T-helper 2 cell treated with Interferon-gamma antibody and Interleukin-4, amounts not matched to agents 5 μg/mL and 100 μg/mL, for 36 hours (primary cell): ENCODE measurements around the gene PTX4.

Experiments used
- DNase-seq: peaks from one replicate; pipeline ENCODE4 v3.0.0; 2021; ENCODE audit warnings: low spot score
- H3K27ac Mint-ChIP-seq: one replicate; pipeline ENCODE4 v1.8.0; 2021; ENCODE audit warnings: mild to moderate bottlenecking, mixed read lengths
- H3K27me3 Mint-ChIP-seq: one replicate; pipeline ENCODE4 v1.8.0; 2021; ENCODE audit warnings: low read depth, mixed read lengths
- H3K36me3 Mint-ChIP-seq: one replicate; pipeline ENCODE4 v1.8.0; 2021; ENCODE audit warnings: low read depth, mixed read lengths
- H3K4me1 Mint-ChIP-seq: one replicate; pipeline ENCODE4 v1.8.0; 2021; ENCODE audit warnings: low read depth, mixed read lengths
- H3K4me3 Mint-ChIP-seq: one replicate; pipeline ENCODE4 v1.8.0; 2022; ENCODE audit warnings: mild to moderate bottlenecking, moderate library complexity, mixed read lengths
- H3K9me3 Mint-ChIP-seq: one replicate; pipeline ENCODE4 v1.8.0; 2021; ENCODE audit warnings: mixed read lengths

Gene PTX4

GRCh38 chr16:1510941-1511351 is 22.2 kb upstream of the PTX4 start:
- Mint-ChIP-seq H3K4me1 (no peaks in the 10 kb centered on the region), H3K36me3 (peaks cover 13% of the 10 kb centered on the region), H3K4me3 (no peak overlapping the region), H3K27me3 (no peaks in the 10 kb centered on the region), H3K27ac (no peak overlapping the region), H3K9me3 (no peaks in the 10 kb centered on the region)
- no peak for DNase-seq

DNA sequence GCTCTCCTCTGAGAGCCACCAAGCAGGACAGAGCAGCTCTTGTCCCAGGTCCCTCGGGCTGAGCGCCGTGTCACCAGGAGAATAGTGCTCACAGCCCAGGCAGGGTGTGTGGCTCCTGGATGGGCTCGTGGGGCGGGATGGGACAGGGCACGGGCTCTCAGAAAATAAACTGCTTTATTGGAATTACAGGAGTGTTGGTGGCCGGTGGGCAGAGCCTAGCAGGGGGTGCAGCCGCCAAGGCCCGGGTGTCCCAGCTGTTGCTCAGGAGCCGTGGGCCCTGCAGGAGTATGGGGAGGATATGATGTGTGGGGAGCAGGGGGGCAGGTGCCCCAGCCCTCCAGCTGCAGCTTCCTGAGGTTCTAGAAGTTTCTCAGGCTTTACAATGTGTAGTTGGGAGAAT is 21.5 kb upstream of the PTX4 start:
- Mint-ChIP-seq H3K36me3 (peaks cover 13% of the 10 kb centered on the region), H3K27me3 (no peaks in the 10 kb centered on the region), H3K27ac (no peak overlapping the region), H3K4me3 (no peak overlapping the region), H3K9me3 (no peaks in the 10 kb centered on the region), H3K4me1 (no peaks in the 10 kb centered on the region)
- DNase-seq: no peak

- Mint-ChIP-seq H3K4me3 (no peak overlapping the region), H3K4me1 (no peaks in the 10 kb centered on the region), H3K27me3 (no peaks in the 10 kb centered on the region), H3K27ac (no peak overlapping the region), H3K9me3 (no peaks in the 10 kb centered on the region), H3K36me3 (peaks cover 12% of the 10 kb centered on the region)
- DNase-seq: no peak
Measured at GRCh38 chr16:1509307-1510221, 20.8 kb upstream of the PTX4 start.

GRCh38 chr16:1508494-1509187 is 19.9 kb upstream of the PTX4 start:
- Mint-ChIP-seq H3K36me3 (peaks cover 12% of the 10 kb centered on the region), H3K4me1 (no peaks in the 10 kb centered on the region), H3K27me3 (no peaks in the 10 kb centered on the region), H3K9me3 (no peaks in the 10 kb centered on the region), H3K27ac (no peak overlapping the region), H3K4me3 (no peak overlapping the region)
- no peak for DNase-seq

- DNase-seq: no peak
- Mint-ChIP-seq H3K9me3 (no peaks in the 10 kb centered on the region), H3K36me3 (peaks cover 15% of the 10 kb centered on the region), H3K27ac (no peak overlapping the region), H3K4me3 (no peak overlapping the region), H3K27me3 (no peaks in the 10 kb centered on the region), H3K4me1 (no peaks in the 10 kb centered on the region)
Measured at GRCh38 chr16:1506494-1507213, 17.9 kb upstream of the PTX4 start.

DNA sequence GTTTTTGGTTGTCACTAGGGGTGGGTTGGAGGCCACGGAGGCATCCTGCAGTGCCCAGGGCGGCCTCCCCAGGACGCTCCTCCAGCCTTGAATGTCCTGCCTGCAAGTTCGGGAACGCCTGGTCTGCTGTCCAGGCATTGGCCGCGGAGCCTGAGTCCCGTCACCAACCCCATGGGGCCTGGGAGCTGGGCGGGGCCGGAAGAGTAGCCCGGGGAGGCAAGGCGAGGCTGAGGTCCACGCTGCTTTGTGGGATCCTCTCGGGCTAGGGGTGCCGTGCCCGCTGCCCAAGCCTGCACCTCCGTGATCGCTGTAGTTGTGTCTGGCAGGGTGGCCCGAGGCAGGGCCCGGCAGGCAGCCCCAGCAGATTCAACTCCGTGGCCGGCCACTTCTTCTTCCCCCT is 17.2 kb upstream of the PTX4 start:
- H3K36me3 Mint-ChIP-seq: peaks cover 13% of the 10 kb centered on the region
- no peak overlapping the region for H3K4me3 Mint-ChIP-seq
- no peak overlapping the region for H3K27ac Mint-ChIP-seq
- H3K27me3 Mint-ChIP-seq: no peaks in the 10 kb centered on the region
- H3K9me3 Mint-ChIP-seq: no peaks in the 10 kb centered on the region
- no peaks in the 10 kb centered on the region for H3K4me1 Mint-ChIP-seq
- DNase-seq: no peak

DNA sequence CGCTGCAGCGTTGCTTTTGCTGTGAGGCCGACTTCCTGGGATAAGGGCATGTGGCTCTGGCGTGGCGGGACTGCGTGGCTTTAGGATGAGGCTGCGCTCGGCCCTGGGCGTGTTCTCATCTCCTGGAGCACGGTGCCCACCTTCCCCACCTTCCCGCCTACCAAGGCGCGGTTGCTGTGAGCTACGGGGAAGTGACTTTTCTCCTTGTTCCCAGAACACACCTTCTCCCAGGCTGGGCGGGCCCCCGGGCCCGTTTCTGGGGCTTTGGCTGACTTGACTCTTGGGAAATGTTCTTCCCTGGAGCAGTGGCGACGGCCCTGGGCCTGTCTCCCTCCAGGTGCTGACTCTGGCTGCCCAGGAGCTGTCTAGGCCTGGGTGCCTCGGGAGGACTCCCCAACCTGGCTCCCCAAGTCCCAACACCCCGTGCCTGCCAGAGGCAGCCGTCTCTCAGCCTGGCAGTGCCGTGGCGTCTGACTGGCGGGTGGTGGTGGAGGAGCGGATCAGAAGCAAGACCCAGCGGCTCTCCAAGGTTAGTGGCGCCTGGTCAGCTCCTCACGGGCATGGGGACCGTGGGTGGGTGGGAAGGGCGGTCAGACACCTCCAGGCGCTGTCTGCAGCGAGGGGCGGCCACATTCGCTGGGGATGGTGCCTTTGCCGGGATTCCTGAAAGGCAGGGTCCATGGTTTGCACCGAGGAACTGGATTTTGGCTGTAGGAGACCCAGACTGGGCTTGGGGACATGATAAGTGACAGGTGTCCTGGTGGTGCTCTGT is 16.5 kb upstream of the PTX4 start:
- no peaks in the 10 kb centered on the region for H3K27me3 Mint-ChIP-seq
- no peak overlapping the region for H3K4me3 Mint-ChIP-seq
- no peak for DNase-seq
- H3K27ac Mint-ChIP-seq: no peak overlapping the region
- H3K9me3 Mint-ChIP-seq: no peaks in the 10 kb centered on the region
- no peaks in the 10 kb centered on the region for H3K4me1 Mint-ChIP-seq
- H3K36me3 Mint-ChIP-seq: peaks cover 10% of the 10 kb centered on the region

- DNase-seq: no peak
- Mint-ChIP-seq H3K27ac (no peak overlapping the region), H3K4me1 (no peaks in the 10 kb centered on the region), H3K36me3 (peaks cover 12% of the 10 kb centered on the region), H3K9me3 (no peaks in the 10 kb centered on the region), H3K4me3 (no peak overlapping the region), H3K27me3 (no peaks in the 10 kb centered on the region)
Measured at GRCh38 chr16:1503110-1503955, 14.6 kb upstream of the PTX4 start.

- peaks cover 14% of the 10 kb centered on the region for H3K36me3 Mint-ChIP-seq
- DNase-seq: no peak
- no peak overlapping the region for H3K4me3 Mint-ChIP-seq
- no peaks in the 10 kb centered on the region for H3K9me3 Mint-ChIP-seq
- no peaks in the 10 kb centered on the region for H3K27me3 Mint-ChIP-seq
- H3K27ac Mint-ChIP-seq: no peak overlapping the region
- no peaks in the 10 kb centered on the region for H3K4me1 Mint-ChIP-seq
Measured at GRCh38 chr16:1502092-1503004, 13.6 kb upstream of the PTX4 start.

GRCh38 chr16:1501630-1502029 is 12.9 kb upstream of the PTX4 start:
- Mint-ChIP-seq H3K4me1 (no peaks in the 10 kb centered on the region), H3K36me3 (peaks cover 18% of the 10 kb centered on the region), H3K27ac (no peak overlapping the region), H3K4me3 (no peak overlapping the region), H3K9me3 (no peaks in the 10 kb centered on the region), H3K27me3 (no peaks in the 10 kb centered on the region)
- DNase-seq: no peak

DNA sequence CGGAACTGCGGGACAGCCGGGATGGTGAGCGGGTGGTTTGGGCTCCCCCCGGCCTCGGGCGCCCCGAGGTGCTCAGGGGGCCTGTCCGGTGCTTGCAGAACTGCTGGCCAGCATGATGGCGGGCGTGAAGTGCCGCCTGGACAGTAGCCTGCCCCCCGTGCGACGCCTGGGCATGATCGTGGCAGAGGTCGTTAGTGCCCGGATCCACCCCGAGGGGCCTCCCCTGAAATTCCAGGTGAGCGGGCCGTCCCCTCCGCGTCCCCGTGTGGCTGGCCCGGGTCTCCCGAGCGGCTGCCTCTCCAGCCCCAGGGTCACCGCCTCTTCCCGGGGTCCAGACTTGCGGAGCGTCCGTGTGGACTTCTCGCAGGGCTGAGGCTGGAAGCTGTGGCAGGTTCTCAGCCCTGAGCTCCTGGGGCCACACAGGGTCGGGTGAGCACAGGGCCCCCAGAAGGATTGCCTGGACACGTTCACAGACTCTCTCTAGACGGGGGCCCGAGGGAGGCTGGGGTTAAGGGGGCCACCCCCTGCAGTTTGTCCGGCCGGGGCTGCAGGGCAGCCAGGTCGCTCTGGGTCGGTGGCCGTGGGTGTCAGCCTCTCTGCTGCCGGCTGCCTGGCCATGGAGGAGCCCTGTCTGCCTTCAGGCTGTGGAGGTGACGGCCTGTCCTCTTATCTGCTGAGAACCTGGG is 11.9 kb upstream of the PTX4 start:
- Mint-ChIP-seq H3K9me3 (no peaks in the 10 kb centered on the region), H3K4me1 (no peaks in the 10 kb centered on the region), H3K36me3 (peaks cover 22% of the 10 kb centered on the region), H3K27me3 (no peaks in the 10 kb centered on the region), H3K27ac (no peak overlapping the region), H3K4me3 (no peak overlapping the region)
- DNase-seq: no peak
